K562 (cell line): ENCODE results near the gene COQ8A. TPM values are rescaled to one million over a fixed set of nuclear protein-coding genes. Genes with fewer than 3 reads are reported as not detected.

Experiments
- ATF1 ChIP-seq, 2 experiments: fragments of 450-650 bp in 1 of 2; IDR thresholded peaks; 2 replicates each; pipeline ENCODE4 v1.6.1; 2016; ENCODE audit warnings: missing compliant biosample characterization in 1 of 2, missing genetic modification characterization in 1 of 2
- ATF3 ChIP-seq, 2 experiments: fragments of 450-650 bp in 1 of 2; sonication (generic) in 1 of 2; formaldehyde crosslinking in 1 of 2; IDR thresholded peaks in 1 of 2; conservative IDR thresholded peaks in 1 of 2; 2 replicates each; pipeline versions ENCODE4 v1.6.1 to v1.8.1; 2016 to 2023; ENCODE audit warnings: mild to moderate bottlenecking in 2 of 2, moderate library complexity in 2 of 2, inconsistent platforms in 1 of 2, missing genetic modification reagents in 1 of 2
- BACH1 ChIP-seq: fragments of 200-800 bp; sonication (Bioruptor generic); IDR thresholded peaks from 2 replicates; pipeline ENCODE4 v1.6.1; 2016; ENCODE audit warnings: missing genetic modification characterization, missing compliant biosample characterization
- BRD4 ChIP-seq: fragments of 200-600 bp; sonication (generic); IDR thresholded peaks from 2 replicates; pipeline ENCODE4 v1.6.1; 2017; ENCODE audit warnings: inconsistent platforms
- C11orf30 ChIP-seq: fragments of 450-650 bp; IDR thresholded peaks from 2 replicates; pipeline ENCODE4 v1.6.1; 2016; ENCODE audit warnings: low read depth, mild to moderate bottlenecking
- CBFA2T3 ChIP-seq: fragments of 450-650 bp; IDR thresholded peaks from 2 replicates; pipeline ENCODE4 v1.6.1; 2017
- CEBPB ChIP-seq: fragments of 450-650 bp; IDR thresholded peaks from 2 replicates; pipeline ENCODE4 v1.6.1; 2016; ENCODE audit warnings: missing genetic modification characterization, missing compliant biosample characterization
- CEBPG ChIP-seq, 3 experiments: fragments of 200-800 bp in 1 of 3; sonication (Bioruptor generic) in 1 of 3; sonication (generic) in 1 of 3; formaldehyde crosslinking in 1 of 3; IDR thresholded peaks in 2 of 3; conservative IDR thresholded peaks in 1 of 3; 2 replicates each; pipeline versions ENCODE4 v1.6.1 to v1.8.0; 2016 to 2022; ENCODE audit warnings: missing compliant biosample characterization in 2 of 3, missing genetic modification characterization in 2 of 3, mild to moderate bottlenecking in 1 of 3, missing genetic modification reagents in 1 of 3
- DPF2 ChIP-seq: fragments of 450-650 bp; IDR thresholded peaks from 2 replicates; pipeline ENCODE4 v1.6.1; 2016
- EGR1 ChIP-seq: fragments of 450-650 bp; conservative IDR thresholded peaks from 2 replicates; pipeline ENCODE4 v1.6.1; 2017; ENCODE audit warnings: mild to moderate bottlenecking
- EP300 ChIP-seq: IDR thresholded peaks from 2 replicates; pipeline ENCODE4 v1.6.1; 2012; ENCODE audit warnings: low read length, improper control_type of control experiment
- JUN ChIP-seq, 2 experiments: sonication (generic) in 1 of 2; formaldehyde crosslinking in 1 of 2; IDR thresholded peaks; 2 replicates each; pipeline versions ENCODE4 v1.6.1 to v1.8.0; 2012 to 2022; ENCODE audit warnings: borderline replicate concordance in 2 of 2, mild to moderate bottlenecking in 2 of 2, improper control_type of control experiment in 1 of 2, low read depth in 1 of 2, low read length in 1 of 2, missing genetic modification reagents in 1 of 2
- KDM1A ChIP-seq, 2 experiments: fragments of 450-650 bp; IDR thresholded peaks; 2 replicates each; pipeline ENCODE4 v1.6.1; 2016; ENCODE audit warnings: mild to moderate bottlenecking in 2 of 2
- LEF1 ChIP-seq: fragments of 450-650 bp; IDR thresholded peaks from 2 replicates; pipeline ENCODE4 v1.6.1; 2016; ENCODE audit warnings: mild to moderate bottlenecking
- MAFG ChIP-seq: fragments of 450-650 bp; conservative IDR thresholded peaks from 2 replicates; pipeline ENCODE4 v1.6.1; 2016; ENCODE audit warnings: missing genetic modification characterization, missing compliant biosample characterization
- NFATC3 ChIP-seq: fragments of 450-650 bp; IDR thresholded peaks from 2 replicates; pipeline ENCODE4 v1.6.1; 2017; ENCODE audit warnings: mild to moderate bottlenecking
- NUFIP1 ChIP-seq: fragments of 450-650 bp; IDR thresholded peaks from 2 replicates; pipeline ENCODE4 v1.6.1; 2018; ENCODE audit not compliant: partially characterized antibody
- PTRF ChIP-seq: fragments of 450-650 bp; IDR thresholded peaks from 2 replicates; pipeline ENCODE4 v1.6.1; 2016; ENCODE audit warnings: mild to moderate bottlenecking, missing genetic modification characterization, missing compliant biosample characterization
- RBM17 ChIP-seq: fragments of 200-400 bp; formaldehyde crosslinking; IDR thresholded peaks from 2 replicates; pipeline ENCODE4 v1.6.1; 2017; ENCODE audit warnings: low read depth, mild to moderate bottlenecking, low read length, borderline replicate concordance
- SIN3B ChIP-seq: fragments of 450-650 bp; IDR thresholded peaks from 2 replicates; pipeline ENCODE4 v1.6.1; 2017; ENCODE audit warnings: low read depth, mild to moderate bottlenecking, moderate library complexity
- SMARCA4 ChIP-seq: fragments of 450-650 bp; IDR thresholded peaks from 2 replicates; pipeline ENCODE4 v1.6.1; 2016
- TAL1 ChIP-seq: fragments of 450-650 bp; IDR thresholded peaks from 2 replicates; pipeline ENCODE4 v1.6.1; 2016; ENCODE audit warnings: mild to moderate bottlenecking
- TCF3 ChIP-seq: sonication (generic); formaldehyde crosslinking; IDR thresholded peaks from 2 replicates; pipeline ENCODE4 v1.4.0; 2020; ENCODE audit warnings: mild to moderate bottlenecking, missing genetic modification reagents
- VEZF1 ChIP-seq: fragments of 200-800 bp; sonication (Bioruptor generic); IDR thresholded peaks from 2 replicates; pipeline ENCODE4 v1.6.1; 2017; ENCODE audit warnings: missing genetic modification characterization, missing compliant biosample characterization
- ZEB2 ChIP-seq: fragments of 450-650 bp; IDR thresholded peaks from 2 replicates; pipeline ENCODE4 v1.6.1; 2016
- ZNF175 ChIP-seq: fragments of 200-800 bp; sonication (Bioruptor generic); IDR thresholded peaks from 2 replicates; pipeline ENCODE4 v1.6.1; 2016; ENCODE audit warnings: low read depth, mild to moderate bottlenecking, missing genetic modification characterization, missing compliant biosample characterization
- ZNF586 ChIP-seq: fragments of 450-650 bp; formaldehyde crosslinking; conservative IDR thresholded peaks from 2 replicates; pipeline ENCODE4 v1.4.0; 2020; ENCODE audit warnings: mild to moderate bottlenecking, moderate library complexity
- ZNF77 ChIP-seq: fragments of 250-450 bp; sonication (Bioruptor Pico); IDR thresholded peaks from 2 replicates; pipeline ENCODE4 v1.5.0; 2020
- ZSCAN29 ChIP-seq: fragments of 450-650 bp; IDR thresholded peaks from 2 replicates; pipeline ENCODE4 v1.6.1; 2017
- polyA plus RNA-seq, 8 experiments: library from polyadenylated mRNA; depleted of rRNA in 4 of 8; stranded (reverse) in 5 of 8; unstranded in 3 of 8; fragments of >200 nt; fragmentation: Nextera tagmentation in 2 of 8; fragmentation: Illumina TruSeq in 1 of 8; extraction: Ambion mirVana in 2 of 8; extraction: Trizol in 1 of 8; gene quantifications; 2 replicates each; pipeline versions ENCODE4 v1.2.1 to v1.2.3, GENCODE V29; 2011 to 2014; ENCODE audit warnings: inconsistent platforms in 1 of 8, missing spikeins in 1 of 8
- total RNA-seq, 7 experiments: library from RNA; depleted of rRNA in 6 of 7; stranded (reverse); fragments of >200 nt in 6 of 7; fragmentation: Illumina TruSeq in 2 of 7; extraction: Trizol in 2 of 7; gene quantifications; 2 replicates each; pipeline versions ENCODE4 v1.2.1 to v1.2.3, GENCODE V29; 2011 to 2021; ENCODE audit warnings: low replicate concordance in 1 of 7

The COQ8A gene
- total and polyA plus RNA-seq, 9 of the 15 experiments (the other 6 are each of a cell fraction or from before 2014, with no cell fraction given): 2.6 to 54.3 (median 32.4) TPM

- TF ChIP-seq KDM1A (IDR thresholded peaks at IDR 0.05) (peak; percentile 22 to 44; a peak in 1 of 4 replicates), MAFG (tag) (peak; percentile 92), TAL1 (0 out of 2 replicates have a peak, but pooled peaks have one; percentile 15), LEF1 (peak; percentile 60; the same call in 1 of the 2 replicates), CEBPG (CRISPR knock-in tag; IDR thresholded peaks at IDR 0.05) (no peak), CEBPG (tag; conservative IDR thresholded peaks at IDR 0.05 in 1 of 2, IDR thresholded peaks at IDR 0.05 in 1 of 2) (peak; percentile 54 to 77; a peak in 3 of 4 replicates), RBM17 (no peak), PTRF (tag) (no peak), EP300 (peak; percentile 78), ATF3 (IDR thresholded peaks at IDR 0.05) (peak; percentile 53), ATF3 (CRISPR knock-in tag; conservative IDR thresholded peaks at IDR 0.05) (no peak), CEBPB (tag) (peak; percentile 91), CBFA2T3 (peak; percentile 68), SMARCA4 (peak; percentile 81), TCF3 (CRISPR knock-in tag) (peak; percentile 37), ZNF175 (peak; percentile 92), BRD4 (peak; percentile 82; the same call in 1 of the 2 replicates), SIN3B (0 out of 2 replicates have a peak, but pooled peaks have one; percentile 42), NFATC3 (peak; percentile 48; the same call in 1 of the 2 replicates), ZSCAN29 (no peak), ZEB2 (peak; percentile 92), ZNF586 (CRISPR knock-in tag) (0 out of 2 replicates have a peak, but pooled peaks have one; percentile 38), JUN (IDR thresholded peaks at IDR 0.05; ENCODE audit: borderline replicate concordance, low read depth, low read length) (peak; percentile 19; the same call in 1 of the 2 replicates), JUN (CRISPR knock-in tag; IDR thresholded peaks at IDR 0.05; ENCODE audit: borderline replicate concordance) (no peak), BACH1 (tag) (peak; percentile 83), EGR1 (0 out of 2 replicates have a peak, but pooled peaks have one; percentile 4), ATF1 (CRISPR knock-in tag; IDR thresholded peaks at IDR 0.05) (no peak), ATF1 (tag; IDR thresholded peaks at IDR 0.05) (no peak), DPF2 (peak; percentile 80; the same call in 1 of the 2 replicates), NUFIP1 (no peak), ZNF77 (CRISPR knock-in tag) (0 out of 2 replicates have a peak, but pooled peaks have one; percentile 22), C11orf30 (peak; percentile 83), VEZF1 (peak; percentile 88)
These were observed 1.1 kb upstream of the COQ8A start (continued) for GRCh38 chr1:226938903-226939437.
